KOPT-K1 (cell line): ENCODE measurements around the gene FAM222A.

Source experiments
- H3K27ac ChIP-seq: fragments of 200-600 bp; sonication (generic); 2 replicates; pipeline ENCODE4 v1.5.1; 2016; ENCODE audit warnings: antibody characterized with exemption, mild to moderate bottlenecking, low read depth, low read length; ENCODE audit not compliant: poor library complexity, severe bottlenecking
- H3K36me3 ChIP-seq: fragments of 200-600 bp; sonication (generic); 2 replicates; pipeline ENCODE4 v1.5.1; 2017; ENCODE audit warnings: antibody characterized with exemption, mild to moderate bottlenecking, low read length, moderate library complexity; ENCODE audit not compliant: insufficient read depth
- H3K9me3 ChIP-seq: fragments of 200-600 bp; sonication (generic); 2 replicates; pipeline ENCODE4 v1.5.1; 2017; ENCODE audit warnings: antibody characterized with exemption, low read length, mild to moderate bottlenecking; ENCODE audit not compliant: insufficient read depth, poor library complexity, severe bottlenecking

FAM222A gene

GRCh38 chr12:109807954-109808643 lies 94.5 kb downstream of the FAM222A start:
- Histone ChIP-seq H3K9me3 (no peaks in the 10 kb centered on the region), H3K27ac (no peak overlapping the region), H3K36me3 (no peaks in the 10 kb centered on the region)

GRCh38 chr12:109808876-109809646 lies 95.4 kb downstream of the FAM222A start:
- Histone ChIP-seq H3K36me3 (no peaks in the 10 kb centered on the region), H3K9me3 (no peaks in the 10 kb centered on the region), H3K27ac (no peak overlapping the region)

- Histone ChIP-seq H3K27ac (no peak overlapping the region), H3K9me3 (no peaks in the 10 kb centered on the region), H3K36me3 (no peaks in the 10 kb centered on the region)
Observed at GRCh38 chr12:109810954-109811623, 97.5 kb downstream of the FAM222A start.

- no peak overlapping the region for H3K27ac ChIP-seq
- H3K36me3 ChIP-seq = no peaks in the 10 kb centered on the region
- no peaks in the 10 kb centered on the region for H3K9me3 ChIP-seq
Observed at GRCh38 chr12:109811624-109811995, 98.0 kb downstream of the FAM222A start.

GRCh38 chr12:109813810-109814416 lies 100.3 kb downstream of the FAM222A start:
- H3K27ac ChIP-seq = no peak overlapping the region
- H3K9me3 ChIP-seq = no peaks in the 10 kb centered on the region
- H3K36me3 ChIP-seq = no peaks in the 10 kb centered on the region

GRCh38 chr12:109814600-109815150 lies 101.0 kb downstream of the FAM222A start:
- H3K36me3 ChIP-seq = no peaks in the 10 kb centered on the region
- no peak overlapping the region for H3K27ac ChIP-seq
- no peaks in the 10 kb centered on the region for H3K9me3 ChIP-seq

GRCh38 chr12:109815225-109815624 lies 101.6 kb downstream of the FAM222A start:
- Histone ChIP-seq H3K36me3 (no peaks in the 10 kb centered on the region), H3K9me3 (no peaks in the 10 kb centered on the region), H3K27ac (no peak overlapping the region)

GRCh38 chr12:109815757-109816617 lies 102.4 kb downstream of the FAM222A start:
- Histone ChIP-seq H3K27ac (no peak overlapping the region), H3K9me3 (no peaks in the 10 kb centered on the region), H3K36me3 (no peaks in the 10 kb centered on the region)

GRCh38 chr12:109816870-109817269 lies 103.2 kb downstream of the FAM222A start:
- Histone ChIP-seq H3K9me3 (no peaks in the 10 kb centered on the region), H3K36me3 (no peaks in the 10 kb centered on the region), H3K27ac (no peak overlapping the region)

- Histone ChIP-seq H3K9me3 (no peaks in the 10 kb centered on the region), H3K36me3 (no peaks in the 10 kb centered on the region), H3K27ac (no peak overlapping the region)
Observed at GRCh38 chr12:109817627-109818231, 104.1 kb downstream of the FAM222A start.

- Histone ChIP-seq H3K27ac (no peak overlapping the region), H3K9me3 (no peaks in the 10 kb centered on the region), H3K36me3 (no peaks in the 10 kb centered on the region)
Observed at GRCh38 chr12:109818253-109818652, 104.6 kb downstream of the FAM222A start.

GRCh38 chr12:109818905-109819500 lies 105.4 kb downstream of the FAM222A start:
- H3K36me3 ChIP-seq = no peaks in the 10 kb centered on the region
- no peaks in the 10 kb centered on the region for H3K9me3 ChIP-seq
- no peak overlapping the region for H3K27ac ChIP-seq
